K562 (cell line): ENCODE results near the gene AMER3. TPM values are rescaled to one million over a fixed set of nuclear protein-coding genes. Genes with fewer than 3 reads are reported as not detected.

Experiments
- ARHGAP35 ChIP-seq: fragments of 450-650 bp; IDR thresholded peaks from 2 replicates; pipeline ENCODE4 v1.6.1; 2018; ENCODE audit not compliant: partially characterized antibody
- CXXC5 ChIP-seq: fragments of 250-450 bp; sonication (Bioruptor Pico); IDR thresholded peaks from 2 replicates; pipeline ENCODE4 v1.8.0; 2022; ENCODE audit warnings: inconsistent platforms, mild to moderate bottlenecking, moderate library complexity
- E2F1 ChIP-seq: sonication (generic); formaldehyde crosslinking; IDR thresholded peaks from 2 replicates; pipeline ENCODE4 v1.8.1; 2023; ENCODE audit warnings: mild to moderate bottlenecking, missing genetic modification reagents, moderate library complexity
- EHMT2 ChIP-seq: fragments of 450-650 bp; IDR thresholded peaks from 2 replicates; pipeline ENCODE4 v1.6.1; 2018; ENCODE audit warnings: antibody characterized with exemption
- FOXM1 ChIP-seq, 2 experiments: fragments of 450-650 bp in 1 of 2; sonication (generic) in 1 of 2; formaldehyde crosslinking in 1 of 2; IDR thresholded peaks; 2 replicates each; pipeline versions ENCODE4 v1.6.1 to v1.9.0; 2017 to 2022; ENCODE audit warnings: low read depth in 2 of 2, mild to moderate bottlenecking in 2 of 2, missing genetic modification reagents in 1 of 2, moderate library complexity in 1 of 2
- HMG20A ChIP-seq: fragments of 450-650 bp; formaldehyde crosslinking; conservative IDR thresholded peaks from 2 replicates; pipeline ENCODE4 v1.4.0; 2020; ENCODE audit warnings: mild to moderate bottlenecking, mixed read lengths
- HMGN3 ChIP-seq: IDR thresholded peaks from 2 replicates; pipeline ENCODE4 v1.6.1; 2011; ENCODE audit warnings: borderline replicate concordance, low read depth, mild to moderate bottlenecking, mixed read lengths, low read length; ENCODE audit not compliant: insufficient read length; ENCODE audit errors: extremely low read depth
- JUNB ChIP-seq: fragments of 450-650 bp; formaldehyde crosslinking; conservative IDR thresholded peaks from 2 replicates; pipeline ENCODE4 v1.4.0; 2020; ENCODE audit warnings: mild to moderate bottlenecking
- MECOM ChIP-seq: fragments of 250-450 bp; sonication (Bioruptor Pico); IDR thresholded peaks from 2 replicates; pipeline ENCODE4 v1.8.0; 2022; ENCODE audit warnings: inconsistent platforms
- SRSF1 ChIP-seq: fragments of 200-400 bp; formaldehyde crosslinking; IDR thresholded peaks from 2 replicates; pipeline ENCODE4 v1.6.1; 2017; ENCODE audit warnings: mild to moderate bottlenecking, low read depth, low read length, moderate library complexity
- TBL1XR1 ChIP-seq, 2 experiments: IDR thresholded peaks; 2 replicates each; pipeline ENCODE4 v1.6.1; 2012; ENCODE audit warnings: improper control_type of control experiment in 2 of 2, low read length in 2 of 2, mild to moderate bottlenecking in 1 of 2
- XRCC3 ChIP-seq: fragments of 450-650 bp; IDR thresholded peaks from 2 replicates; pipeline ENCODE4 v1.6.1; 2017; ENCODE audit warnings: mild to moderate bottlenecking, moderate library complexity
- ZBTB7A ChIP-seq: IDR thresholded peaks from 2 replicates; pipeline ENCODE4 v1.6.1; 2011; ENCODE audit warnings: low read depth, mild to moderate bottlenecking, low read length, moderate library complexity, borderline replicate concordance; ENCODE audit not compliant: control insufficient read depth
- ZNF232 ChIP-seq: sonication (generic); formaldehyde crosslinking; IDR thresholded peaks from 2 replicates; pipeline ENCODE4 v1.8.0; 2022; ENCODE audit warnings: mild to moderate bottlenecking, missing genetic modification reagents
- ZNF609 ChIP-seq: sonication (generic); formaldehyde crosslinking; IDR thresholded peaks from 2 replicates; pipeline ENCODE4 v1.8.1; 2023; ENCODE audit warnings: missing genetic modification reagents, mild to moderate bottlenecking, borderline replicate concordance
- ZNF696 ChIP-seq: fragments of 250-450 bp; sonication (Bioruptor Pico); conservative IDR thresholded peaks from 2 replicates; pipeline ENCODE4 v1.4.0; 2020; ENCODE audit warnings: mild to moderate bottlenecking, moderate library complexity
- polyA plus RNA-seq, 8 experiments: library from polyadenylated mRNA; depleted of rRNA in 4 of 8; stranded (reverse) in 5 of 8; unstranded in 3 of 8; fragments of >200 nt; fragmentation: Nextera tagmentation in 2 of 8; fragmentation: Illumina TruSeq in 1 of 8; extraction: Ambion mirVana in 2 of 8; extraction: Trizol in 1 of 8; gene quantifications; 2 replicates each; pipeline versions ENCODE4 v1.2.1 to v1.2.3, GENCODE V29; 2011 to 2014; ENCODE audit warnings: inconsistent platforms in 1 of 8, missing spikeins in 1 of 8
- total RNA-seq, 7 experiments: library from RNA; depleted of rRNA in 6 of 7; stranded (reverse); fragments of >200 nt in 6 of 7; fragmentation: Illumina TruSeq in 2 of 7; extraction: Trizol in 2 of 7; gene quantifications; 2 replicates each; pipeline versions ENCODE4 v1.2.1 to v1.2.3, GENCODE V29; 2011 to 2021; ENCODE audit warnings: low replicate concordance in 1 of 7
- TF ChIP-seq, protein P1 (sequence below): fragments of 250-450 bp; sonication (Bioruptor Pico); IDR thresholded peaks from 2 replicates; pipeline ENCODE4 v1.8.0; 2022; ENCODE audit warnings: moderate library complexity, mild to moderate bottlenecking, inconsistent platforms

AMER3 gene
- total and polyA plus RNA-seq, 9 of the 15 experiments (the other 6 are each of a cell fraction or from before 2014, with no cell fraction given) = not detected

GRCh38 chr2:130756053-130756873 is 923 bp downstream of the AMER3 start (continued):
- TF ChIP-seq ZNF609 (CRISPR knock-in tag) = no peak
- no peak for TF ChIP-seq FOXM1 (IDR thresholded peaks at IDR 0.05; ENCODE audit: low read depth)
- TF ChIP-seq FOXM1 (CRISPR knock-in tag; IDR thresholded peaks at IDR 0.05; ENCODE audit: low read depth) = no peak
- TF ChIP-seq TBL1XR1 (IDR thresholded peaks at IDR 0.05; ENCODE audit: low read length in 2 of 2) = no peak
- no peak for TF ChIP-seq JUNB (CRISPR knock-in tag)
- TF ChIP-seq HMGN3 = no peak
- TF ChIP-seq XRCC3 = no peak
- TF ChIP-seq ZBTB7A = peak; percentile 44; the same call in 1 of the 2 replicates
- peak; percentile 58 for TF ChIP-seq CXXC5
- no peak for TF ChIP-seq SRSF1
- no peak for TF ChIP-seq HMG20A (CRISPR knock-in tag)
- no peak for TF ChIP-seq ZNF696
- TF ChIP-seq ZNF232 = no peak
- TF ChIP-seq EHMT2 = peak; percentile 65; the same call in 1 of the 2 replicates
- TF ChIP-seq, protein P1, sequence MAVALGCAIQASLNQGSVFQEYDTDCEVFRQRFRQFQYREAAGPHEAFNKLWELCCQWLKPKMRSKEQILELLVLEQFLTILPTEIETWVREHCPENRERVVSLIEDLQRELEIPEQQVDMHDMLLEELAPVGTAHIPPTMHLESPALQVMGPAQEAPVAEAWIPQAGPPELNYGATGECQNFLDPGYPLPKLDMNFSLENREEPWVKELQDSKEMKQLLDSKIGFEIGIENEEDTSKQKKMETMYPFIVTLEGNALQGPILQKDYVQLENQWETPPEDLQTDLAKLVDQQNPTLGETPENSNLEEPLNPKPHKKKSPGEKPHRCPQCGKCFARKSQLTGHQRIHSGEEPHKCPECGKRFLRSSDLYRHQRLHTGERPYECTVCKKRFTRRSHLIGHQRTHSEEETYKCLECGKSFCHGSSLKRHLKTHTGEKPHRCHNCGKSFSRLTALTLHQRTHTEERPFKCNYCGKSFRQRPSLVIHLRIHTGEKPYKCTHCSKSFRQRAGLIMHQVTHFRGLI = no peak
- TF ChIP-seq MECOM (CRISPR knock-in tag) = no peak
- no peak for TF ChIP-seq E2F1
- no peak for TF ChIP-seq ARHGAP35
